ENCODE results near the gene UQCRC1.

Gene UQCRC1

DNA sequence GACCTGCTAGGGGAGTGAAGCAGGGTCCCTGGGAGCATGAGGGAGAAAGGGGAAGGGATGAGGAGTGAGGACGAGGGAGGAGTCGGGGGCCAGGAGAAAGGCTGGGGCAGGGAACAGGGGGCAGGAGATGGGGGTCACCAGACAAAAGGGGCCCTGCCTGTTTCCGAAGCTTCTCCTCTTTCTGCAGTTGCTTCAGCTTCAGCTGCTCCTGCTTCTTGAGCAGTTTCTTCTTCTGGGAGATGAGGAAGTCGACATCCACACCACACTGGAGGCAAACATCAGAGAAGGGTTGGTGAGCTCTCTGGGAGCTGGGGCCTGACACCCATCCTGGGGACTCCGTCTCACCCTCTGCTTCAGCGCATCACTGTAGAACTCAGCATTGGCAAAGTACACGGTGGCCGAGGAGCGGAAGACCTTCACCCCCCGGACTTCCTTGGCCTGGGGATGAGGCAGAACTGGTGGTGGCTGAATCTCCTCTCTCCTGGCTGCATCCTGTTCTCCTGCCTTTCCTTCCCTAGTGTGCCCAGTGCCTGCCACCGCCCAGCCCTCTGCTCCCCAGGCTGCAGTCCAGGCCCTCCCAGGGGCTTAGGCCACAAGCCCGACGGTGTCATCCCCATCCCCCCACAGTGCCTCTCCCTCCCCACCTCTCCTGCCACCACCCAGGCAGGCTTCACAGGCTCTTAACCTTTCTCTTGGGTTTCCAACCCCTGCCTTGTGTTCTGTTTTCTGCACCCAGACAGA is 19.0 kb upstream of the UQCRC1 start:
- DNase-seq (ENCODE audit: low read depth): no peak
- TF ChIP-seq, protein P1, sequence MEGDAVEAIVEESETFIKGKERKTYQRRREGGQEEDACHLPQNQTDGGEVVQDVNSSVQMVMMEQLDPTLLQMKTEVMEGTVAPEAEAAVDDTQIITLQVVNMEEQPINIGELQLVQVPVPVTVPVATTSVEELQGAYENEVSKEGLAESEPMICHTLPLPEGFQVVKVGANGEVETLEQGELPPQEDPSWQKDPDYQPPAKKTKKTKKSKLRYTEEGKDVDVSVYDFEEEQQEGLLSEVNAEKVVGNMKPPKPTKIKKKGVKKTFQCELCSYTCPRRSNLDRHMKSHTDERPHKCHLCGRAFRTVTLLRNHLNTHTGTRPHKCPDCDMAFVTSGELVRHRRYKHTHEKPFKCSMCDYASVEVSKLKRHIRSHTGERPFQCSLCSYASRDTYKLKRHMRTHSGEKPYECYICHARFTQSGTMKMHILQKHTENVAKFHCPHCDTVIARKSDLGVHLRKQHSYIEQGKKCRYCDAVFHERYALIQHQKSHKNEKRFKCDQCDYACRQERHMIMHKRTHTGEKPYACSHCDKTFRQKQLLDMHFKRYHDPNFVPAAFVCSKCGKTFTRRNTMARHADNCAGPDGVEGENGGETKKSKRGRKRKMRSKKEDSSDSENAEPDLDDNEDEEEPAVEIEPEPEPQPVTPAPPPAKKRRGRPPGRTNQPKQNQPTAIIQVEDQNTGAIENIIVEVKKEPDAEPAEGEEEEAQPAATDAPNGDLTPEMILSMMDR (conservative IDR thresholded peaks at IDR 0.05; ENCODE audit: control insufficient read depth, insufficient read depth, low read depth, low read length): no peak

DNA sequence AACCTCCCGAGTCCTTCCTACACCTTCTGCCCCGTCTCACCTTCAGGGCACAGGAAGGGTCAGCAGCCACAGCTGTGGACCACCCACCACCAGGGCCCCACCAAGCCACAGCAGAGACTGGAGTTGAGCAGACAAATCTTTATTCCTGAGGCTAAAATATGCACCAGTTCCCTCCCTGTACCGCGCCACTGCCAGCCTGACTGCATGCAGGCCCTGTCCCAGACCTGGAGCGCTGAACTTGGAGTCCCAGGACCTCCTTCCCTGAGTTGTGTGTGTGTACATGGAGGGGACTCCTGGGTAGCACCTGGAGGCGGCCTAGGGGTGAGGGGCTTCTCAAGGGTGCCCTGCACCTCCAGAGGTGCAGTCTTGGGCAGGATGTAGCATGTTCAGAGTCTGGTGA is 16.2 kb upstream of the UQCRC1 start:
- TF ChIP-seq, protein P1 (conservative IDR thresholded peaks at IDR 0.05; ENCODE audit: control insufficient read depth, insufficient read depth, low read depth, low read length): no peak
- H3K4me3 ChIP-seq (ENCODE audit: control insufficient read depth, low read depth, low read length): no peak overlapping the region
- no peak for DNase-seq (ENCODE audit: low read depth)

More for the DNA sequence above, 19.0 kb upstream of the UQCRC1 start:
- no peak overlapping the region for H3K4me3 ChIP-seq (ENCODE audit: control insufficient read depth, low read depth, low read length)

DNA sequence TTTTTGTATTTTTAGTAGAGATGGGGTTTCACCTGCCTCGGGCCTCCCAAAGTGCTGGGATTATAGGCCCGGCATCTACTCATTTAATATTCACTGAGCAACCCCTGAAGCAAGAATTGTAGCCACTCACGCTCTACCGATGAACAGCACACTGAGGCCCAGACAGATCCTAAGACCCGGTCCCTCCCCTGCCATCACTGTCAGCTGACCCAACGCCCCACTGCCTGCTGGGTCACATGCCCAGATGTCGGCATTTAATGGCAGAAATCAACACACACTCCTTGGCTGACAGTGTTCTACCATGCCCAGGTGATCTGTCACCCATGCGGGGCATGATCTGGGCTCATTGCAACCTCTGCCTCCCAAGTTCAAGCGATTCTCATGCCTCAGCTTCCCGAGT is 15.3 kb upstream of the UQCRC1 start:
- DNase-seq (ENCODE audit: low read depth): no peak
- TF ChIP-seq, protein P1 (conservative IDR thresholded peaks at IDR 0.05; ENCODE audit: control insufficient read depth, insufficient read depth, low read depth, low read length): no peak
- H3K4me3 ChIP-seq (ENCODE audit: control insufficient read depth, low read depth, low read length): no peak overlapping the region

DNA sequence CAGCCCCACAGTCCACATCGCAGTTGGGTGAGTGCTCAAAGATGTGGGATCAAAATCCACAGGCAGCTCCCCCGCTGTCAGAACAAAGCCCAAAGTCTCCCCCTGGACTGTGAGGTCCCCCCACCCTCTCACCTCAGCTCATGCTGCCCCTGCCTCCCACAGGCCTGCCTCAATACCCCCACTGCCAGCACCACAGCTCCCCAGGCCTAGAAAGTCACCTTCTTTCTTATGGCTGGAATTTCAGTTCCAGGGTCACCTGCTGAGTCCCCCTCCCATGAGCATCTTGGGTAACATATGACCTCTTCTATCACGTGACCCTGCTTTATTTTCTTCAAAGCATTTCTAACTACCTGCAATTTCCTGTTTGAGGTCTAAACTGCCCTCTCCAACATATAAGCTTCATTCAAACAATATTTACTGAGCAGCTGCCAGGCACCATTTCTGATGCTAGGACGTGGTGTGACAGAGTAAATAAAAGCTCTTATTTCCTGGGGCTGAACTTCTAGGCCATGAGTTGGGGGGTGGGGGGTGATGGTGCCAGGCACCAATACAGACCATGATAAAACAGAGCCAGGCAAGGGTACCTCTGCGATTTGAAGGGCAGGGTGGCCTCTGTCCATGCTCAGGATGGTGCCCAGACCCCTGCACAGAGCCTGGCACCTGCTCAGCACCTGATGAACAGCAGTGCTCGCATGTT is 14.6 kb upstream of the UQCRC1 start:
- DNase-seq (ENCODE audit: low read depth): no peak
- no peak overlapping the region for H3K4me3 ChIP-seq (ENCODE audit: control insufficient read depth, low read depth, low read length)
- TF ChIP-seq, protein P1 (conservative IDR thresholded peaks at IDR 0.05; ENCODE audit: control insufficient read depth, insufficient read depth, low read depth, low read length): no peak

DNA sequence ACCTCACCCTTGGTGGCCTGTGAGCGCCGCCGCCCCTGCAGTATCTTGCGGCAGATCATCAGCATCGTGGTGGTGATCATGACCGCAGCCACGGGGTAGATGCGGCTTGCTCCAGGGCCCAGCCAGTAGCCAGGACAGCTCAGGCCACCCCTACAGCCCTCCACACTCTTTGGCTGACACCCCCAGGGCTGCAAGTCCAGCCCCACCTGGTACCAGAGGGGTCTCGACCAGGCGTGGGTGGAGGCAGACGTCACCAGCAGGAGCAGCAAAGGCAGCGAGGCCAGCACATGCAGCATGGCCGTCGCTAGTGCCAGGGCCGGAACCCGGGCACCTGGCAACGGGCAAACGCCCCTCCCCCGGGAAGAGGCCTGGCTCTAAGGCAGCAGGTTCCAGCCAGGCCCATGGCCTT is 12.0 kb upstream of the UQCRC1 start, which contains the start of gene TMEM89:
TSS of gene TMEM89 (minus strand) at position 309 of the 409 bp plus-strand sequence. CDS start at position 296, 13 bp downstream.
- TF ChIP-seq, protein P1 (conservative IDR thresholded peaks at IDR 0.05; ENCODE audit: control insufficient read depth, insufficient read depth, low read depth, low read length): no peak
- DNase-seq (ENCODE audit: low read depth): no peak
- H3K4me3 ChIP-seq (ENCODE audit: control insufficient read depth, low read depth, low read length): no peak within 1 kb of the TSS

DNA sequence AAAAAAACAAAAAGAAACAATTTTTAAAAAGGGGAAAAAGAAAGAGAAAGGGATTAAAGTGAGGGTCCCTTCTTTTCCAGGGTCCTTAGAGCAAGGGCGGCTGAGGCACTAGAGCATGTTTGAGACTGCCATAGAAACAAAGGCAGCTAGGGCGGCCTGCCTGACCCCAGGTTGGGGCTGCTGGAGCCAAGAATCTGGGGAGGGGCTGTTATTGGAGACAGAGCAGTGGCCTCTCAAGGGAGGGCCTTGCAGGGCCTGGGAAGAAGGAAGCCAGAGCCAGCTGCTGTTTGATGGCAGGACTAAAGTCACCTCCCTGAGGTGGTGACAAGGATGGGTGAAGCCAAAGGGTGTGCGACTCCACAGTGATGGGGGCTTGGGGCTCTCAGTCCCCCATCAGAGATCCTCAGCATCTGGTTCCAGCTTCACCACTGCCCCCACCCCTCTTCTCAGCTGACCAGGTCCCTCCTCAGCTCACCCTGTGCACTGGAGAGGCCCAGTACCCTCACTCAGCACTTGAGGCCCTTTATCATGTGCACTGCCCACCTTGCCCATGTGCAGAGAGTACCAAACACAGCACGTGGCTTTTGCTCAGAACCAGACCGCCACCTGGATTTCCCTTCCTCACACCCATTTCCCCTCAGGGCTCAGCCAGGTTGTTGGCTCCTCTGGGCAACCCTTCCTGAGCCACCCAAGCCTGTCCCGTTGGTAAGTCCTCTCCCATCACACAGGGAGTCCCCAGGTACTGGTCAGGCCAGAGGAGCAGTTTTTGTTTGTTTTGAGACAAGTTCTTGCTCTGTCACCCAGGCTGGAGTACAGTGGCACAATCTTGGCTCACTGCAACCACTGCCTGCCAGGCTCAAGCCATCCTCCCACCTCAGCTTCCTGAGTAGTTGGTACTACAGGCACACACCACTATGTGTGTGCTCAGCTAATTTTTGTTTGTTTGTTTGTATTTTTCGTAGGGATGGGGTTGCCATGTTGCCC is 10.4 kb upstream of the UQCRC1 start:
- TF ChIP-seq, protein P1 (conservative IDR thresholded peaks at IDR 0.05; ENCODE audit: control insufficient read depth, insufficient read depth, low read depth, low read length): no peak
- no peak overlapping the region for H3K4me3 ChIP-seq (ENCODE audit: control insufficient read depth, low read depth, low read length)
- DNase-seq (ENCODE audit: low read depth): no peak

Measured in fibroblast of mammary gland (primary cell).